ENCODE measurements around the gene ALX4.

DNA sequence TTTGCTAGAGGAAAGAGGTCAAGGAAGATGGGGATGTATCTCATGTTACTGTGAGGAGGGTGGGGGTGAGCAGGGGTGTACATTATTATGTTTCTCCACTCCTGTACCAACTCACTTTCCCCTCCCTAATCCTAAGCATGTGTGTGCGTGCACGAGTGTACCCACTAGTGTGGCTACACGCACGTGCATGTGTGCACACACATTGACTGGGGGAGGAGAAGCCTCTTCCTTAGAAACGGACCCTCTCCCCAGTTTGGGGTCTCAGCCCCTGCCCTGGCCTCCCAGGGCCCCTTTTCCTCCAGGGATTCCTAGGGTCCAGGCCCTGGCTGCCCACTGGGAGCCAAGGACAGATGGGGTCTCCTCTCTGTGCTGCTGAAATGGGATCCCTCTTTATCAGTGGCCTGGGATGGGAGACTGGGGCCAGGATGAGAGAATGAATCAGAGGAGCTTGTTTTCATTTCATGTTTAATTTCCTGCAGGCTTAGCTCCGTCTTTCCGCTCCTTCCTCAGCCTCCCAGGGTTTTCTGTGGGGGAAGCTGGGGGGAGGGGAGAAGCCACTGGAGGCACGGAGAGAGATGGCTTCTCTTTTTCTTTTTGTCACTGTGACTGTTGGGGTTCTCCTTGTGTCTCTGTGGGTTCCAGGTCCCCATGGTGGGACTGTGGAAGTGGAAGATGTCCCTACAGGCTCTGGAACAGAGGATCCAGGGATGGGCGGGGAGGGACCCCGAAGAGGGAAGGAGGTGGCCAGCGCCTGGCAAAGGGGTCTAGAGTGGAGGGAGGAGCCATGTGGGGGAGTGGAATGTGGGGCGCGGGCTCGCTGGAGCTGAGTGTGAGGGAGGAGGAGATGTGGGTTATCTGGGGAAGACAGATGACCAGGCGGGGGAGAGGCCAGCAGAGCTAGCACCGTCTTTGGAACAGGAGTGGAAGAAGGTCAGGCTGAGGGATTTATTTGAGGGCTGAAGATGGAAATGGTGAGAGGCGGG is 40.3 kb downstream of the ALX4 start:
- TF ChIP-seq, protein P1, sequence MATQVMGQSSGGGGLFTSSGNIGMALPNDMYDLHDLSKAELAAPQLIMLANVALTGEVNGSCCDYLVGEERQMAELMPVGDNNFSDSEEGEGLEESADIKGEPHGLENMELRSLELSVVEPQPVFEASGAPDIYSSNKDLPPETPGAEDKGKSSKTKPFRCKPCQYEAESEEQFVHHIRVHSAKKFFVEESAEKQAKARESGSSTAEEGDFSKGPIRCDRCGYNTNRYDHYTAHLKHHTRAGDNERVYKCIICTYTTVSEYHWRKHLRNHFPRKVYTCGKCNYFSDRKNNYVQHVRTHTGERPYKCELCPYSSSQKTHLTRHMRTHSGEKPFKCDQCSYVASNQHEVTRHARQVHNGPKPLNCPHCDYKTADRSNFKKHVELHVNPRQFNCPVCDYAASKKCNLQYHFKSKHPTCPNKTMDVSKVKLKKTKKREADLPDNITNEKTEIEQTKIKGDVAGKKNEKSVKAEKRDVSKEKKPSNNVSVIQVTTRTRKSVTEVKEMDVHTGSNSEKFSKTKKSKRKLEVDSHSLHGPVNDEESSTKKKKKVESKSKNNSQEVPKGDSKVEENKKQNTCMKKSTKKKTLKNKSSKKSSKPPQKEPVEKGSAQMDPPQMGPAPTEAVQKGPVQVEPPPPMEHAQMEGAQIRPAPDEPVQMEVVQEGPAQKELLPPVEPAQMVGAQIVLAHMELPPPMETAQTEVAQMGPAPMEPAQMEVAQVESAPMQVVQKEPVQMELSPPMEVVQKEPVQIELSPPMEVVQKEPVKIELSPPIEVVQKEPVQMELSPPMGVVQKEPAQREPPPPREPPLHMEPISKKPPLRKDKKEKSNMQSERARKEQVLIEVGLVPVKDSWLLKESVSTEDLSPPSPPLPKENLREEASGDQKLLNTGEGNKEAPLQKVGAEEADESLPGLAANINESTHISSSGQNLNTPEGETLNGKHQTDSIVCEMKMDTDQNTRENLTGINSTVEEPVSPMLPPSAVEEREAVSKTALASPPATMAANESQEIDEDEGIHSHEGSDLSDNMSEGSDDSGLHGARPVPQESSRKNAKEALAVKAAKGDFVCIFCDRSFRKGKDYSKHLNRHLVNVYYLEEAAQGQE (IDR thresholded peaks at IDR 0.05; ENCODE audit: unreplicated experiment): no peak
- TF ChIP-seq CTCF (conservative IDR thresholded peaks at IDR 0.05; ENCODE audit: low read depth in 2 of 2): no peak

Data from GM23338 (cell line).